Fibroblast of gingiva (primary cell): Measurements from ENCODE around the gene GCK.

ENCODE experiments used
- DNase-seq: peaks from one replicate; pipeline ENCODE4 v3.0.0-alpha.2; 2011; ENCODE audit warnings: low read depth

The GCK gene

GRCh38 chr7:44222776-44223261 is 33.6 kb upstream of the GCK start:
- no peak for DNase-seq

GRCh38 chr7:44222074-44222473 is 32.8 kb upstream of the GCK start:
- no peak for DNase-seq

GRCh38 chr7:44221231-44221791 is 32.1 kb upstream of the GCK start:
- no peak for DNase-seq

GRCh38 chr7:44220358-44221112 is 31.3 kb upstream of the GCK start:
- no peak for DNase-seq

- DNase-seq: no peak
Observed at GRCh38 chr7:44220046-44220357, 30.8 kb upstream of the GCK start.

- no peak for DNase-seq
Observed at GRCh38 chr7:44219371-44220045, 30.3 kb upstream of the GCK start.

- DNase-seq: no peak
Observed at GRCh38 chr7:44218418-44219201, 29.4 kb upstream of the GCK start.

- no peak for DNase-seq
Observed at GRCh38 chr7:44217852-44218402, 28.7 kb upstream of the GCK start.

GRCh38 chr7:44217223-44217714 is 28.0 kb upstream of the GCK start:
- no peak for DNase-seq

GRCh38 chr7:44216521-44217222 is 27.4 kb upstream of the GCK start:
- no peak for DNase-seq

GRCh38 chr7:44216019-44216418 is 26.8 kb upstream of the GCK start:
- no peak for DNase-seq

- no peak for DNase-seq
Observed at GRCh38 chr7:44215531-44215930, 26.3 kb upstream of the GCK start.

- no peak for DNase-seq
Observed at GRCh38 chr7:44213877-44214388, 24.7 kb upstream of the GCK start.

GRCh38 chr7:44213206-44213876 is 24.1 kb upstream of the GCK start:
- DNase-seq: no peak

GRCh38 chr7:44212581-44213184 is 23.4 kb upstream of the GCK start:
- no peak for DNase-seq

GRCh38 chr7:44212018-44212417 is 22.8 kb upstream of the GCK start:
- no peak for DNase-seq

GRCh38 chr7:44211126-44211675 is 22.0 kb upstream of the GCK start:
- DNase-seq: no peak

GRCh38 chr7:44210107-44210506 is 20.9 kb upstream of the GCK start:
- DNase-seq: no peak

- no peak for DNase-seq
Observed at GRCh38 chr7:44208085-44208484, 18.8 kb upstream of the GCK start.

GRCh38 chr7:44206008-44206407 is 16.8 kb upstream of the GCK start:
- DNase-seq: no peak
